ENCODE measurements around the gene DPP6.

Gene DPP6

DNA sequence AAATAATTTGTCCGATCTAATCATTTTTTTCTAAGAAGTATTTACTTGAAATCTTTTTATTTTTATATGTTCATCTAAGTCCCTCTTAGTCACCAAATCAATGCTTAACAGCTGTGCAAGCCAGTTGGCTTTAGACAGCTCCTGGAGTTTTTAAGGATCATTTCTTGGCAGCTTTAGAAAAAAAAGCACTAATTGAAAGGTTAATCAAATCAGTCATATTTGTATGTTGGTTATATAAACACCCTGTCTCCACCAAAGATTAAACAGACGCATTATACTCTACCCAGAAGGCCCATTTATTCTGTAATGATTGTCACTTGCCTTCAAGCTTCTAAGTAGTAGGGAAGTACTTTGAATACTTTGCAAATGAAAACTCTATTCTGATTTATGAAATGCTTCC lies 890.5 kb downstream of the DPP6 start:
- H3K9me3 ChIP-seq (ENCODE audit: control insufficient read depth, insufficient read depth, low read length), result peaks cover 9% of the 10 kb centered on the region
- no peak overlapping the region for H3K27ac ChIP-seq (ENCODE audit: low read depth, low read length)
- H3K4me3 ChIP-seq (ENCODE audit: low read depth, low read length), result no peak overlapping the region
- H3K4me1 ChIP-seq (ENCODE audit: control insufficient read depth, insufficient read depth, low read length), result no peaks in the 10 kb centered on the region
- no peak overlapping the region for H3K9ac ChIP-seq (ENCODE audit: low read depth, low read length)
- peaks cover 50% of the 10 kb centered on the region for H3K36me3 ChIP-seq (ENCODE audit: control insufficient read depth, insufficient read depth, low read length)
- H3K27me3 ChIP-seq (ENCODE audit: control insufficient read depth, insufficient read depth, low read length), result no peaks in the 10 kb centered on the region
